ENCODE measurements around the gene PRTN3.
"Not testable (repeated sequence)": the region's sequence is repeated elsewhere in the genome, so short reads cannot be mapped to it uniquely, and the experiment has no call there.

The PRTN3 gene

GRCh38 chr19:848386-848921 lies 7.7 kb downstream of the PRTN3 start:
- no peak for DNase-seq (ENCODE audit: low spot score)

DNA sequence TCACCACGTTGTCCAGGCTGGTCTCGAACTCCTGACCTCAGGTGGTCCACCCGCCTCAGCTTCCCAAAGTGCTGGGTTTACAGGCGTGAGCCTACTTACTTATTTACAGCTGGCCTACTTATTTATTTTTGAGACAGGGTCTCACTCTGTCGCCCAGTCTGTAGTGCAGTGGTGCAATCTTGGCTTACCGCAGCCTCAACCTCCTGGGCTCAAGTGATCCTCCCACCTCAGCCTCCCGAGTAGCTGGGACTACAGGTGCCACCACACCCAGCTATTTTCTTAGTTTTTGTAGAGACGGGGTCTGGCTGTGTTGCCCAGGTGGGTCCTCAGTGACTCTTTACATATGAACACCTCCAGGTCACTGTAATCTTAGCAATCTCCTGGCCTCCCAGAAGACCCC lies 8.4 kb downstream of the PRTN3 start:
- not testable (repeated sequence) for DNase-seq (ENCODE audit: low spot score)

DNA sequence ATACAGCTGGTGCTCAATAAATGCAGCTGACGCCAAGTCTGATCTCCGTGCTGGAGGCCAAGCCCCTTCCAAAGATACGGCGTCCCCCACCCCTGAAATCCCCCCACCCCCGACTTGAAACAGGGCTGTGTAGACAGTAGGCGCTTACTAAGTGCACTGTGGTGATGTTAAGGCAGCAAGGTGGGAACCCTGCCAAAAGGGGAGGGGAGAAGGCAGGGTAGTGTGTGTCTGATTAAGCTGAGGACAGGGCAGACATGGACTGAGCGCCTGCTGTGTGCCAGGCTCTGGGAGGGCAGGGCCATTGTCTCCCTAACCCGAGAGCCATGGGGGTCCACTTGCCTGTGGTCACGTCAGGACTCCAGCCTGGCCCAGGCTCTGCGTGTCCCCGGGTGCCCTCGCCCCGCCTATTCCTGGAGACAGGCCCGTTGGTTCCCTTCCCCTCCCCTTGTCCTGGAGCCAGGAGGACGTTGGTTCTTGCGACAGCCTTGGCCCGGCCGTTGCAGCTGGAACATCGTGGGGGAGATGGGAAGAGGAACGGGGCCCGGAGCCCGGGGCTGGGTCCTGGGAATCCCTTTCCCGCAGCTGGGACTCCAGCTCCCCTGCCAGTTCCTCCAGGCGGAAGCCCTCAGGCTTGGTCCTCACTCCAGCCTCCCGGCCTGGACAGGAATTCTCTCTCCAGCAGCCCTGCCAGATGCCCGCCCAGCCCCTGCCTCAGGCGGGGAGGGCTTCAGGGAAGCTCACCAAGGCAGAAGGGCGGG lies 9.6 kb downstream of the PRTN3 start:
- DNase-seq (ENCODE audit: low spot score), result peak; percentile 69

- DNase-seq (ENCODE audit: low spot score), result no peak
Observed at GRCh38 chr19:850979-851335, 10.2 kb downstream of the PRTN3 start.

DNA sequence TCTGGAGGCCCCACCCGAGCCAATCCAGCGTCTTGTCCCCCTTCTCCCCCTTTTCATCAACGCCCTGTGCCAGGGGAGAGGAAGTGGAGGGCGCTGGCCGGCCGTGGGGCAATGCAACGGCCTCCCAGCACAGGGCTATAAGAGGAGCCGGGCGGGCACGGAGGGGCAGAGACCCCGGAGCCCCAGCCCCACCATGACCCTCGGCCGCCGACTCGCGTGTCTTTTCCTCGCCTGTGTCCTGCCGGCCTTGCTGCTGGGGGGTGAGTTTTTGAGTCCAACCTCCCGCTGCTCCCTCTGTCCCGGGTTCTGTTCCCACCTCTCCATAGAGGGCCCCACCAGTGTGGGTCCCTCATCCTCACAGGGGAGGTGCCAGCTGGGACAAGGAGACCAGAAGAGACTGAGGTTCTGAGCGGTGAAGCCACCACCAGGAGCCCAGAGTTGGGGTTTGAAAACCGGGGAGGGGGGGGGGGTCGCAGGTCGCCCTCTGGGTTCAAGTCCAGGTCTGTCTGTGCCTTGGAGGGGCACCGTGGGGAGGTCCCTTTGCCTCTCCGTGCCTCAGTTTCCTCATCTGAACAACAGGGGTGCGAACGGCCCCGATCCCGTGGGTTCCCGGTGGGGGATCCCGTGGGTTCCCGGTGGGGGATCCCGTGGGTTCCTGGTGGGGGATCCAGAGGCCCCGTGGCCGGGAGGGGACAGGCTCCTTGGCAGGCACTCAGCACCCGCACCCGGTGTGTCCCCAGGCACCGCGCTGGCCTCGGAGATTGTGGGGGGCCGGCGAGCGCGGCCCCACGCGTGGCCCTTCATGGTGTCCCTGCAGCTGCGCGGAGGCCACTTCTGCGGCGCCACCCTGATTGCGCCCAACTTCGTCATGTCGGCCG lies 11.6 kb downstream of the PRTN3 start, which contains the start of gene ELANE:
Gene ELANE, plus strand, starts transcription at position 168 of the 878 bp plus-strand sequence. Its CDS starts 26 bp downstream, at position 194.
- no peak for DNase-seq (ENCODE audit: low spot score)

DNA sequence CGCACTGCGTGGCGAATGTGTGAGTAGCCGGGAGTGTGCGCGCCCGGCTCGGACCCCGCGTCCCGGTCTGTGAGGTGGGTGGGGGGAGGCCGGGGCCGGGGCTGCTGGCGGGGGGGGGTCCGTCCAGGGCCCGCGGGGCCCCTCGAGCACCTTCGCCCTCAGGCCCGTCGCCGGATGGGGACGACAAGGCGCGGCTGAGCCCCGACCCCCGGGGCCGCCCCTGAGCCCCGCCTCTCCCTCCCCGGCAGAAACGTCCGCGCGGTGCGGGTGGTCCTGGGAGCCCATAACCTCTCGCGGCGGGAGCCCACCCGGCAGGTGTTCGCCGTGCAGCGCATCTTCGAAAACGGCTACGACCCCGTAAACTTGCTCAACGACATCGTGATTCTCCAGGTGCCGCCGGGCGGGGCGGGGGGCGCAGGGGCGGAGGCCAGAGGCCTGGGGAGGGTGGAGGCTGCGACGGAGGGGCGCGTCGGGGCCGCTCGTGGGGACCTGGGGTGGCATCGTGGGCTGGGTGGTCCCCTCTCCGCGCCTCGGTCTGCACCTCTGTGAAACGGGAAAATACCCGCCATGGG lies 12.3 kb downstream of the PRTN3 start:
- DNase-seq (ENCODE audit: low spot score), result no peak

- not testable (repeated sequence) for DNase-seq (ENCODE audit: low spot score)
Observed at GRCh38 chr19:853614-854220, 12.9 kb downstream of the PRTN3 start.

DNA sequence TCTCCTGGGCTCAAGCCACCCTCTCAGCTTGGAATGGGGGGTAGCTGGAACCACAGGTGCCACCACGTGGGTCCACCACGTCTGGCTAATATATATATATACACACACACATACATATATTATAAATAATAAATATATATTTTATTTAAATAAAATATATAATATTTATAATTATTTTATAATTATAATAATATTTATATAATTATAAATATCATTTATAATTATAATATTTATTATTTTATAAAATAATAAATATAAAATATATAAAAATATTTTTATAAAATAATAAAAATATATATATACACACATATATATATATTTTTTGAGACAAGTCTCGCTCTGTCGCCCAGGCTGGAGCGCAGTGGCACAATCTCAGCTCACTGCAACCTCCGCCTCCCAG lies 13.8 kb downstream of the PRTN3 start:
- no peak for DNase-seq (ENCODE audit: low spot score)

DNA sequence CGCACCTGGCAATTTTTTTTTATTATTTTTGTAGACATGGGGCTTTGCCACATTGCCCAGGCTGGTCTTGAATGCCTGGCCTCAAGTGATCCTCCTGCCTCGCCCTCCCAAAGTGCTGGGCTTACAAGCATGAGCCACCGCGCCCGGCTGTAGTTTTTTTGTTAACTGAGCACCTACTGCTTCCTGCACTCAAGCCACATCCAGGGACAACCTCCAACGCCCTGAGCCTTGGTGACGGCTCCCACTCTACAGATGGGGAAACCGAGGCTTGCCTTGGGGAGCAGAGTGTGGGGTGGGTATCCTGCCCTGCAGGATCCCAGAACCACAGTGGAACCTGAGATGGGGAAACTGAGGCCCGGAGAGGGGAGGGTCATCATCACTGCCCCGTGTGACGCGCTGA lies 14.3 kb downstream of the PRTN3 start:
- DNase-seq (ENCODE audit: low spot score), result no peak

DNA sequence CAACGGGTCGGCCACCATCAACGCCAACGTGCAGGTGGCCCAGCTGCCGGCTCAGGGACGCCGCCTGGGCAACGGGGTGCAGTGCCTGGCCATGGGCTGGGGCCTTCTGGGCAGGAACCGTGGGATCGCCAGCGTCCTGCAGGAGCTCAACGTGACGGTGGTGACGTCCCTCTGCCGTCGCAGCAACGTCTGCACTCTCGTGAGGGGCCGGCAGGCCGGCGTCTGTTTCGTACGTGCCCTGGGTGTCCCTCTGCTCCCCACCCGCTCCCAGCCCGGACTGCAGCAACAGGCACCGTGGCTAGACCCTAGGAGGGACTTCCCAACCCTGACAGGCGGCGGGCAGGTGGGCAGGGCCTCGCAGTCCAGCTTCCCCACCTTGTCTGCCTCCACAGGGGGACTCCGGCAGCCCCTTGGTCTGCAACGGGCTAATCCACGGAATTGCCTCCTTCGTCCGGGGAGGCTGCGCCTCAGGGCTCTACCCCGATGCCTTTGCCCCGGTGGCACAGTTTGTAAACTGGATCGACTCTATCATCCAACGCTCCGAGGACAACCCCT lies 14.8 kb downstream of the PRTN3 start:
- DNase-seq (ENCODE audit: low spot score), result no peak

DNA sequence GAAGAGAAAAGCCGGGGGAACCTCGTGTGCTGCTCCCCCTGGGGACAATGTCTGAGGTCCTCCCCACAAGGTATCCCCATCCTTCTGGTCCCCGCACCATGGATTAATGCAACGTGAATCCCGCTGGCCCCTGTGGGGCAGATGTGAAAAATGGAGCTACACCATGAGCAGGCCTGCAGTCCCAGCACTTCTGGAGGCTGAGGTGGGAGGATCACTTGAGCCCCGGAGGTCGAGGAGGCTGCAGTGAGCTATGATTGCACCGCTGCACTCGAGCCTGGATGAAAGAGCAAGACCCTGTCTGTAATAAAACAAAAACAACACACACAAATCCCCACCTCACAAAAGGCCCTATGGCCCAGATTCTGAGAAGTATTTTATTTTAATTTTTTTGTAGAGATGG lies 17.5 kb downstream of the PRTN3 start:
- DNase-seq (ENCODE audit: low spot score), result no peak

DNA sequence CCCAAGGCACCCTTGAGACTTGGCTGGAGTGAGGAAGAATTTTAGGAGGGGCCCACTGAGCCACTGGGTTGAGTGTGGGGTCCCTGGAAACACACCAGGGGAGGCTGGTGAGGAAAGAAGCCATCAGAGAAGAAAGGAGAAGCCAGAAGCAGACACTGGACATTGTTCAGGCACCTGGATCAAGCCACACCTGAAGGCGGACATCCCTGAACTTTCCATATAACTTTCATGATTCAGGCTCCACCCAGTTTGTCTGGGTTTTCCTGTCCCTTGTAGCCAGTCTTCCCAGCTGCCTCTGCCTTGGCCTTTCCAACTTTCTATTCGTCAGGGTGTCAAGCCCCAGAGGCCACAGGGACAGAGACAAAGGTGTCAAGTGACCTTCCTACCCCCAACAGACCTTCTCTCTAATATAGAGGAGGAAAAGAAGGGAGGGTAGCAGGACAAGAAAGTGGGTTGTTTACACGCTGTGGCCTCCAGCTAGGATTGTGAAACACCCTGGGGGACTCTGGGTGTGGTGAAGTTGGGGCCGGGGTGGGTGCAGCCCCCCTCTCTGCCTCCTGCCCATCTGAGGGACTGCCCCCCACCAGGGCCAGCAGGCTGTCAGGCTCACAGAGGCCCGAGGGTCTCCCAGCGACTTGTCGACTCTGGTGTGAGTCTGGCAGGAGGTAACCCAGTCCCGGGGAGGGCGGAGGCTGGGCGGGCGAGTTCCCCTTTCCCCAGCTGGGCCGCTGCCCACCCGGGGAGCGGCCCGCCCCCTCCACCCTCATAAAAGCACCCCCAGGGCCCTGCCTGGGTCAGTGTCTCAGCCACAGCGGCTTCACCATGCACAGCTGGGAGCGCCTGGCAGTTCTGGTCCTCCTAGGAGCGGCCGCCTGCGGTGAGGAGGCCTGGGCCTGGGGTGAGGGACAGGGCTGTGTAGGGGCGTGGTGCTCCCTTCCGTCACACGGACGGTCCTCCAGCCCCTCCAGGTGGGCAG lies 18.4 kb downstream of the PRTN3 start, which contains the start of gene CFD:
Gene CFD, plus strand, starts transcription at position 797 of the 976 bp plus-strand sequence. Its CDS starts 26 bp downstream, at position 823.
- no peak for DNase-seq (ENCODE audit: low spot score)

GRCh38 chr19:861141-861755 lies 20.4 kb downstream of the PRTN3 start:
- DNase-seq (ENCODE audit: low spot score), result no peak

DNA sequence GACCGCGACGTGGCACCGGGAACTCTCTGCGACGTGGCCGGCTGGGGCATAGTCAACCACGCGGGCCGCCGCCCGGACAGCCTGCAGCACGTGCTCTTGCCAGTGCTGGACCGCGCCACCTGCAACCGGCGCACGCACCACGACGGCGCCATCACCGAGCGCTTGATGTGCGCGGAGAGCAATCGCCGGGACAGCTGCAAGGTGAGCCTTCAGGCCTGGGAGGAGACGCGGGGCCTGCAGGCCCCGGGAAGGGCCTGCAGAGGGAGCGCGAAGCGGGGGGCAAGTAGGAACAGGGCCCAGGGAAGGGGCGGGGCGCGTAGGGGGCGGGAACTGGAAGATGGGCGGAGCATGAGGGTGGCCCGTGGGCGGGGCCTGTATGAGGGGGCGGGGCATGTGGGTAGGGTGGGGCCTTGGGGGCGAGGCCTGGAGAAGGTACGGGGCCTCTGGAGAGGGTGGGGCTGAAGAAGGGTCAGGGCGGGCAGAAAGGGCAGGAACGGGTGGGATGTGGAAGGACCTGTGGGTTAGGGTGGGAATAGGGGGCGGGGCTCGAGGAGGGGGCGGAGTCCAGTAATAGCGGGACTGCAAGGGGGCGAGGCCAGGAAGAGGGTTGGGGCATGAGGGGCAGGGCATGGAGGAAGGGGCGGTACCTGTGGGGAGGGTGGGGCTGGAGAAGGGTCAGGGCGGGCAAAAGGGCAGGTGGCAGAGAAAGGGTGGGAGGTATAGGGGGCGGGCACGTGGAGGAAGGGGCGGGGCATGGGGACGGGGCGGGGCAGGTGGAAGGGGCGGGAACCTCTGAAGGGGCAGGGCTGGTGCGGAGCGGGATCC lies 21.2 kb downstream of the PRTN3 start:
- DNase-seq (ENCODE audit: low spot score), result peak; percentile 82

- no peak for DNase-seq (ENCODE audit: low spot score)
Observed at GRCh38 chr19:862581-863314, 21.9 kb downstream of the PRTN3 start.

- DNase-seq (ENCODE audit: low spot score), result no peak
Observed at GRCh38 chr19:863315-863620, 22.5 kb downstream of the PRTN3 start.

DNA sequence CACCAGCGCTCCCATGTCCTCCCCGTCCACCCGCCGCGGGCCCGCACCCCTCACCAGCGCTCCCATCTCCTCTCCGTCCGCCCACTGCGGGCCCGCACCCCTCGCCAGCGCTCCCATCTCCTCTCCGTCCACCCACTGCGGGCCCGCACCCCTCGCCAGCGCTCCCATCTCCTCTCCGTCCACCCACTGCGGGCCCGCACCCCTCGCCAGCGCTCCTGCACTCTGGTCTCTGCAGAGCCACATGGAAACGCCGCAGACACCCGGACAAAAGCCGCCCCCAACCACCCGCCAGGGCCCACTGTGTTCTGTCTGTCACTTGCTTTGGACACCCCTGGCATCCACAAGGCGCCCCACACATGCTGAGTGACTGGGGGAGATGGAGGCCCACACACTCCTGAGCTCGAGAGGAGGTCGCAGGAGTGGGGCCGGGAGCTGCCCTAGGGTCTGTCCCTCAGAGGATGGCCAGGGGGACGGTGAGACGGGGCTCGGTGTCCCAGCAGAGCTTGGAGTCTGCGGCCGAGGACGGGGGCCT lies 26.0 kb downstream of the PRTN3 start:
- no peak for DNase-seq (ENCODE audit: low spot score)

- no peak for DNase-seq (ENCODE audit: low spot score)
Observed at GRCh38 chr19:867301-867793, 26.5 kb downstream of the PRTN3 start.

Data from D341Med (cell line).